SK-N-SH treated with all-trans-retinoic acid at 6 μM for 48 hours (cell line): Measurements from ENCODE around the gene SNAPIN.

Experiments
- CREB5 ChIP-seq: fragments of 250-450 bp; sonication (Bioruptor Pico); IDR thresholded peaks from 2 replicates; pipeline ENCODE4 v1.5.1; 2020; ENCODE audit warnings: low read depth, mild to moderate bottlenecking, moderate library complexity
- OSR1 ChIP-seq: fragments of 250-450 bp; sonication (Bioruptor Pico); IDR thresholded peaks from 2 replicates; pipeline ENCODE4 v1.8.0; 2022; ENCODE audit warnings: moderate library complexity, mild to moderate bottlenecking, inconsistent platforms
- RARB ChIP-seq: fragments of 250-450 bp; sonication (Bioruptor Pico); IDR thresholded peaks from 2 replicates; pipeline ENCODE4 v1.8.0; 2021; ENCODE audit warnings: mild to moderate bottlenecking, moderate library complexity
- TOX ChIP-seq: fragments of 250-450 bp; sonication (Bioruptor Pico); IDR thresholded peaks from 2 replicates; pipeline ENCODE4 v1.8.0; 2021; ENCODE audit warnings: mild to moderate bottlenecking, moderate library complexity, borderline replicate concordance
- ZFP3 ChIP-seq: fragments of 250-450 bp; sonication (Bioruptor Pico); IDR thresholded peaks from 2 replicates; pipeline ENCODE4 v1.5.0; 2020; ENCODE audit warnings: mild to moderate bottlenecking, moderate library complexity

GRCh38 chr1:153647346-153647714, 11.2 kb upstream of the SNAPIN start:
- TF ChIP-seq OSR1 (CRISPR knock-in tag) (no peak), ZFP3 (CRISPR knock-in tag) (no peak), CREB5 (no peak), RARB (no peak), TOX (CRISPR knock-in tag) (no peak)
